ENCODE data around the gene FLVCR1.
"Not testable (repeated sequence)": the region's sequence is repeated elsewhere in the genome, so short reads cannot be mapped to it uniquely, and the experiment has no call there.

FLVCR1 gene

DNA sequence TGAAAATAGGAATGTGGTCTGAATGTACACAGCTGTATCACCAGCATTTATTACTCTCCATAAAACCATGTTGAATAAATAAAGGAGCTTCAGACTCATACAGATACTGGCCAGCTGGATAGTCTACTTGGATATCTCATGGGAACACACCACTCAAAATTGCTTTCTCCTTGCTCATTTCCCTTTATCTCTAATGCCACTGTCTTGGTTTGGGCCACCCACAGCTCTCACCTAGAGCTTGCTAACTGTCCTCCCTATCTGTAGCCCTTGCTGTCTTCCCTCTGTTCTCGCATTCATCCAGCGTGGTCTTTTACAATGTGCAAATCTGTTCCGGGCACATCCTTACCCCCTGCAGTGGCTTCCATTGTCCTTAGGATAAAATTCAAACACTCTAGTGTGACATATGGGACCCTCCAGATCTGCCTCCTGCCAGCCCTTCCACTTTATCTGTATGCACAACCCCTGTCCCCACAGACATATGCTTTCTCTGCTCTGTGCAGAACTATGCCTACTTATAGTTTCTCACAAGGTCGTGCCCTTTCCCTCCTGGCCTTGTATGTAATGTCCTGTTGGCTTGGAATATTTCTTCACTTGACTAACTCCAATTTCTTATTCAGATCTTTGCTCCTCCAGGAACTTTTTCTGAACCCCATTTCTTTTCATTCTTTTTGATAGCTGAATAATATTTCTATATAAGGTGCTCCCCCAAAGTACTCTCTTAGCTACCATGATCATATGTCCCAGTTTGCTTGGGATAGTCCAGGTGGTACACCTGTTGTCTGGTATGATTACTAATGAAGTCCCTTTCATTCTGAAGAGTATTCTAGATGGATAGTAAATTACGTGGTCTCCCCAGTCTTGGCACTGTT is 2.9 kb downstream of the FLVCR1 start:
- DNase-seq = peak; percentile 48

DNA sequence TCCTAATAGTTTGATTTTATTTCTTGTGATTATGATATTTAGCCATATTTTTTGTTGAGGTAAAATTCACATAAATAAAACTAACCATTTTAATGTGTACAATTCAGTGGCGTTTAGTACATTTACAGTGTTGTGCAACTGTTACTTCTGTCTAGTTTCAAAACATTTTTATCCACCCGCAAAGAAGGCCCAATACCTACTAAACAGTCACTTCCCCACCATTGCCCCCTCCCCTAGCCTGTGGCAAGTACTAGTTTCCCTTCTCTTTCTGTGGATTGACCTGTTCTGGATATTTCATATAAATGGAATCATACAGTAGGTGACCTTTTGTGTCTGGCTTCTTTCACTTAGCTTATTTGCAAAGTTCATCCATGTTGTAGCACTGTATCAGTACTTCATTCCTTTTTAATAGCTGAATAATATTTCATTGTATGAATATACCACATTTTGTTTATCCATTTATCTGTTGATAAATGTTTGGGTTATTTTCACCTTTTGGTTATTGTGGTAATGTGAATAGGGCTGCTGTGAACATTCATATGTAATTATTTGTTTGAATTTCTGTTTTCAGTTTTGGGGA is 4.1 kb downstream of the FLVCR1 start:
- no peak for DNase-seq

DNA sequence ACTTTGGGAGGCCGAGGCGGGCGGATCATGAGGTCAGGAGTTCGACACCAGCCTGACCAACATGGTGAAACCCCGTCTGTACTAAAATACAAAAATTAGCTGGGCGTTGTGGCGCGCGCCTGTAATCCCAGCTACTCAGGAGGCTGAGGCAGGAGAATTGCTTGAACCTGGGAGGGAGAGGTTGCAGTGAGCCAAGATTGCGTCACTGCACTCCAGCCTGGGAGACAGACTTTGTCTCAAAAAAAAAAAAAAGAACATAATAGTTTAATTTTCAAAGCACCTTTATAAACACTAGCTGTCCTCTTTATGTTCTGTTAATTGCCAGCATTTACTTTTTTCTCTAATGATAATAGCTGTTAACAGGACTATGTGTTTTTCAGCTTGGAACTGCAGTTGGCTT is 5.3 kb downstream of the FLVCR1 start:
- DNase-seq = not testable (repeated sequence)

DNA sequence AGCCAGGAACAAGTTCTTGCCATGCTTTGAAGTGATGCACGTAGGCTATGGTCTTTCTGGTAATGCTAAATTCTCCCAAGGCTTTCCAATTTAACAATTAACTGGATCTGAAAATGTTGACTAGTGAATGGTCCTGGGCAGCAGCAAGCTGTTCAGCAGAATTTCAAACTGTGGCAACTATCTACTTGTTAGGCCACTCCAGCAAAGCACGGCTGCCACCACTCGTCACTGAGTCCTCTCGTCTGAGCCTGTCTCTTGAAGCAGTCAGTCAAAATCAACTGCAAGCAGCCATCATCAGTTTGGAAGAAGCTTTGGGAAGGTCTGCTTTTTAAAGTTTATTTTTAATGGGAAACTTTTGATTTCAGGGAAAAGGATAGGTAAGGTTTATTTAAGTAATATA is 6.1 kb downstream of the FLVCR1 start:
- DNase-seq = no peak

DNA sequence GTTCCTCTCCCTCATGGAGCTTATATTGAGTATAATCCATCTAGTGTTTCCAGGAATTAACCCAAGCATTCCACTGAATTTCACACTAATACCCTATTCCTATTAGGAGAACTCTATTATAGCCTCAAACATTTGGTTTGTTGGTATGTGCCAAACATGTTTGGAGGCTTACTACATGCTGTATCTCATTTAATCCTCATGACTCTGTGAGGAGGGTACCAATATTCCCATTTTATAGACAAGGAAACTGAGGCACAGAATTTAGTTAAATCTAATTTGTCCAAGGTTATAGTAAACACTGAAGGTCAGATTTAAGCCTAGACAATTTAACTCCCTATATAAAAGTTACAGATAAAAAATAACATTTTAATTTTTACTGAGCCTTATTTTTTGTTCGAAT is 9.1 kb downstream of the FLVCR1 start:
- DNase-seq = no peak

DNA sequence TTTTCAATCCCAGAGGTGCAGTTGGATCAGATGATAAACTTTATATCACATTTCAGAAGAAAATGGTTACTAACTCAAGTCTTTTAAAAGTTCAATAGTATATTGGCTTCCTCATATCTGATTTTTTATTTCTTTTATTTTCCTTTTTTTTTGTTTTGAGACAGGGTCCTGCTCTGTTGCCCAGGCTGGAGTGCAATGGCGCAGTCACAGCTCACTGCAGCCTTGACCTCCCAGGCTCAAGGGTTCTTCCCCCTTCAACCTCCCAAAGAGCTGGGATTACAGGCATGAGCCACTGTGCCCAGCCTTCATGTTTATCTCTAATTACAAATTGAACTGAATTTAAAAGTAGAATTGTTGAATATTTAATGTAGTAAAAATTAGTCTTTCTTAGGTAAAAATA is 13.9 kb downstream of the FLVCR1 start:
- DNase-seq = no peak

DNA sequence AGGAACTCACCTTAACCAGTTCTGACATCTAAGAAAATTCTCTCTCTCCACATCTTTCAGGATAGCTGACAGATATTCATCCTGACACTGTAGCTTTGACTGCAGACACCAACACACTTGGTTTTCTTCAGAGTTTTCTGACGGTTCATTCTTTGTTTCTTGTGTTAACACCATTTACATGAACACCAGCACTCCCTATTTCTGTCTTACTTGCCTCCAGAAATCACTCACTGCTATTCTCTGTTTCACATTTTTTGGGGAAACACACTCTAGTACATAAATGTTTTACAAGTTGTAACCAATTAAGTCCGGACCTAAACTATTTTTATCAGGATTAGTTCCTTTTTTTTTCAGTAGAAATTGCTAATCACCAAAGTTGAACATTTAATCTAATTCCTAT is 15.4 kb downstream of the FLVCR1 start:
- no peak for DNase-seq

DNA sequence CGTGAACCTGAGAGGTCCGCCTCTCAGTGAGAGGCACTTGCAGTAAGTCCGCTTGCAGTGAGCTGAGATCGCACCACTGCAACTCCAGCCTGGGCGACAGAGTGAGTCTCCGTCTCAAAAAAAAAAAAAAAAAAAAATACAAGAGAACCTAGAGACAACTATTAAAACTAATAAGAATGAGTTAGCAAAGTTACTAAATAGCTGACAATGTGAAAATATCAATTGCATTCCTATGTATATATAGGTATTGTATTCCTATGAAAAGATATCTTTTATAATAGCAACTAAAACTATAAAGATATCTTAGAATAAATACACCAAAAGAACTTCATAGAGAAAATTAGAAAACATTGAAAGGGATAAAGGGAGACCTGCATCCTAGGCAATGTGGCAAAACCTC is 20.3 kb downstream of the FLVCR1 start:
- DNase-seq = no peak

DNA sequence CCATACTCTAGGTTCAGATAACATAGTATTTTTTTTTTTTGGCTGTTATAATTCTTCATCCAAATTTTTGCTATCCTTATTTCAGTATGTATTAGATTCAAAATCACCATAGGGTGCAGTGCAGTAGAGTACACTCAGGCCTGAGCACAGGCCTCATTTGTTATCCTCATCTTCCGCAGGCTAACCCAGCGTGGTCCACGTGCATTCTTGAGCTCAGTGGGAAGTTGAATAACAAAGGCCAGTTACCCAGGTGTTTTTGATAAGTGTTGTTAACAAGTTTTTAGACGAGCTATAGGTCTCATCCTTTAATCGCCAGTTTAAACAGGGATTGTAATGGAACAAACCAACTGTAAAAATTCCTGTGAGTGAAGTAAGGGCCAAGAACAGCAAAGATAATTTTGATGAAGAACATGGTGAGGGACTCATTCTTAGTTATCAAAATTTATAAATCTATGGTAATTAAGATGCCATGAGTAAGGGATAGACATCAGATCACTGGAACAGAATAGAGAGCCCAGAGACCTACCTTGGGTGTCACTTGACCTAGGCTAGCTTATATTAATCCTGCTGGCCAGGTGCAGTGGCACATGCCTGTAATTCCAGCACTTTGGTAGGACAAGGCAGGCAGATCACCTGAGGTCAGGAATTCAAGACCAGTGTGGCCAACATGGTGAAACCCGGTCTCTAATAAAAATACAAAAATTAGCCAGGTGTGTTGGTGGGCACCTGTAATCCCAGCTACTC is 22.0 kb downstream of the FLVCR1 start:
- no peak for DNase-seq

DNA sequence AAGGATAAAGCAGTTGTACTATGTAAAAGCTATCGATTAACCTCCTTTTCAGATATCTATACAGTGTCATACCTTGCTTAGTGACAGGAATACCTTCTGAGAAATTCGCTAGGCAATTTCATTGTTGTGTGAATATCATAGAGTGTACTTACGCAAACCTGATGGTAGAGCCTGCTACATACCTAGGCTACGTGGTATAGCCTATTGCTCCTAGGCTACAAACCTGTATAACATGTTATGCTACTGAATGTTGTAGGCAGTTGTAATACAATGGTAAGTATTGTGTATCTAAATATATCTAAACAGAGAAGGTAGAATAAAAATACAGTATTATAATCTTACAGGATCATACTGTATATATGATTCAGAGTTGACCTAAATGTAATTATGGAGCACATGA is 26.5 kb downstream of the FLVCR1 start:
- no peak for DNase-seq

DNA sequence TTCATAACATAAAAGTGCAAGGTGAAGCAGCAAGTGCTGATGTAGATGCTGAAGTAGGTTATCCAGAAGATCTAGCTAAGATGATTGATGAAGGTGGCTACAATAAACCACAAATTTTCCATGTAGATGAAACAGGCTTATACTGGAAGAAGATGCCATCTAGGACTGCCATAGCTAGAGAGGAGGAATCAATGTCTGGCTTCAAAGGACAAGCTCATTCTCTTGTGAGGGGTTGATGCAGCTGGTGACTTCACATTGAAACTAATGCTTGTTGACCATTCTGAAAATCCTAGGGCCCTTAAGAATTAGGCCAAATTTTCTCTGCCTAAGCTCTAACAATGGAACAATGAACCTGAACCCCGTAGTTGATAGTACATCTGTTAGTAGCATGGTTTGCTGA is 34.0 kb downstream of the FLVCR1 start:
- DNase-seq = no peak

DNA sequence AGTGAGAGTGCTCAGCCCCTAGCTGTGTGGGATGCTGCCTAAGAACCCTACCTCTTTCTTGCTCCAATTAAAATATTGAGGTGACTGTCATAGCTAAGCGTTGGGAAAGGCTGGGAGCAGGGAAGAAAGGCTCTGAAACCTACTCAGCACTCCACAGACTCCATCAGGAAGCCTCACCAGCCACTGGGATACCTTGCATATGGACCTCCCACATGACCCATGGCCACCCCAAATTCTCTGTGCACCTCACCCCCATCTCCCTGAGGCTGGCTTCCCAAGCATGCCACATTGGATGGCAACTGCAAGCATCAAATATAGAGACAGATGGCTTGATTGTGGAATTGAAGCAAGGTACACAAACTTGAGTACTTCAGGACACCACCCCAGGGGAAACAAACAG is 41.8 kb downstream of the FLVCR1 start:
- DNase-seq = no peak

DNA sequence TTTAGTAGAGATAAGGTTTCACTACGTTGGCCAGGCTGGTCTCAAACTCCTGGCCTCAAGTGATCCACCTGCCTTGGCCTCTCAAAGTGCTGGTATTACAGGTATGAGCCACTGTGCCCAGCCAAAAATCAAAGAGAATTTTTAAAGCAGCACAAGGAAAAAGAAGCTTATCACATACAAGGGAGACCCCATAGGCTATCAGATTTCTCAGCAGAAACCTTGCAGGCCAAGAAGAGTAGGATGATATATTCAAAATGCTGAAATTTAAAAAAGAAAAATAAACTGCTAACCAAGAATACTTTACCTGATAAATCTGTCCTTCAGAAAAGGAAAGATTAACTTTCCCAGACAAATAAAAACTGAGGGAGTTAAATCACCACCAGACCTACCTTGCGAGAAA is 43.2 kb downstream of the FLVCR1 start:
- no peak for DNase-seq

DNA sequence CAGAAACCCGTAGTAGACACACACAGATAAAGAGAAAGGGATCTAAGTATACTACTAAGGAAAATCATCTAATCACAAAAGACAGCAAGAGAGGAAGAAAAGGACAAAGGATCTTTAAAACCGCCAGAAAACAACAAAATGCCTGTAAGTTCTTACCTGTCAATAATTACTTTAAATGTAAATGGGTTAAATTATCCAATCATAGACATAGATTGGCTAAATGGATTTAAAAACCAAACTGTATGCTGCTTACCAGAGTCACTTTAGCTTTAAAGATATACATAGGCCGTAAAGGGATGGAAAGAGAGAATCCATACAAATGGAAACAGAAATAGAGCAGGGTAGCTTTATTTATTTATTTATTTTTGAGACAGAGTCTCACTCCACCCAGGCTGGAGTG is 44.0 kb downstream of the FLVCR1 start:
- no peak for DNase-seq

DNA sequence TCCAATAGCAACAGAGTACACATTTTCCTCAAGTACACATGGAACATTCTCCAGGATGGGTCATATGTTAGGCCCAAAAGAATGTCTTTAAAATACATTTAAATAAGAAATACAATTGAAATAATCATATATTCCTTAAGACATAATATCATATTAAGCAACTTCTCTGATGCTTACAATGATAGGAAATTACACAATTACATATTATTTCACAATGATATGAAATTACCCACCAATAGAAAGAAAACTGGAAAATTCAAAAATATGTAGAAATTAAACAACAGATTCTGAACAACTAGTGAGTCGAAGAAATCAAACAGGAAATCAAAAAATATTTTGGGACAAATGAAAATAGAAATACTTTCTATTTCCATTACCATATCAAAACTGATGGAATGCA is 45.6 kb downstream of the FLVCR1 start:
- DNase-seq = no peak

DNA sequence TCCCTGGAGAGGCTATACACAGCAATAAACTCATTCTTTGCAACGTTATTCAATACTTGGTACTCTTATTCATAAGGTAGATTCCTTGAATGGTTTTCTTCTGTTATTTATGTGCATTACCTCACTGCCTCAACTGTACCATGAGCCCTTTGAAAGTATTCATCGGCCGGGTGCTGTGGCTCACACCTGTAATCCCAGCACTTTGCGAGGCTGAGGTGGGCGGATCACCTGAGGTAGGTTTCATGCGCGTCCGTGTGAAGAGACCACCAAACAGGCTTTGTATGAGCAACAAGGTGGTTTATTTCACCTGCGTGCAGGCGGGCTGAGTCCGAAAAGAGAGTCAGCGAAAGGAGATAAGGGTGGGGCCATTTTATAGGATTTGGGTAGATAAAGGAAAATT is 50.0 kb downstream of the FLVCR1 start:
- not testable (repeated sequence) for DNase-seq

DNA sequence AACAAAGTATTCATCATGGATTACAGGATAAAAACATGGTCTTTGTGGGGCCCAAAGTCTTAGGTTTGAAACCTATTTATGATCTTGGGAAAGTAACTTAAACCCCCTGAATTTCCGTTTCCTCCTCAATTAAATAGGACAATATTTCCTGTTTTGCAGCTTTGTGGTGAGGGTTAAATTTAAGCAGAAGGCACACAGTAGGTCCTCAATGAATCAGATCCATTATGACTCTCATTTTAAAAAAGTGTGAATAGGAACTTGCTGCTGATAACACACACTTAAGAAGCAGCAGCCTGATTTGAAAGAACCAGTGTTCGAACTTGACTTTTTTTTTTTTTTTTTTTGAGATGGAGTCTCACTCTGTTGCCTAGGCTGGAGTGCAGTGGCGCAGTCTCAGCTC is 50.9 kb downstream of the FLVCR1 start:
- DNase-seq = no peak

DNA sequence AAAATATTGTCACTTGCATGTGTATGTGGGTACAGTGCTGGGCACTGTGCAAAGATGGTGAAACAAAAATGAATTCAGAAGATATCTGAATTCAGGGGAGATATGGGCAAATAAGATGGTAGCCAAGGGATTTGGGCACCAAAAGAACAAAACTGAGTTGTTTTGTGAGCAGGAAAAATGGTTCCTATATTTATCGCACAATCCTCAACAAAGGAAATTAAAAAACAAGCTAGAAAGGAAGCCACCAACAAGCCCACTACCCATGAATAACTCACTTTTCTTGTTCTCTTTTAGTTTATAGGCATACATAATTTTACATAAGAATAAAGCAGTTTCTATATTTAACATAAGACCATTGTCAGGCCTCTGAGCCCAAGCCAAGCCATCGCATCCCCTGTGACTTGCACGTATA is 51.6 kb downstream of the FLVCR1 start:
- DNase-seq = no peak

DNA sequence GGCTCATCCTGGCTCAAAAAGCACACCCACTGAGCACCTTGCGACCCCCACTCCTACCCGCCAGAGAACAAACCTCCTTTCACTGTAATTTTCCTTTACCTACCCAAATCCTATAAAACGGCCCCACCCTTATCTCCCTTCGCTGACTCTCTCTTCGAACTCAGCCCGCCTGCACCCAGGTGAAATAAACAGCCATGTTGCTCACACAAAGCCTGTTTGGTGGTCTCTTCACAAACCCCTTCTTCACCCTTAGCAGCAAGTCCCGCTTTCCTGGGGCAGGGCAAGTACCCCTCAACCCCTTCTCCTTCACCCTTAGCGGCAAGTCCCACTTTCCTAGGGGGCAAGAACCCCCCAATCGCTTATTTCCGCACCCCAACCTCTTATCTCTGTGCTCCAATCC is 52.1 kb downstream of the FLVCR1 start:
- DNase-seq = not testable (repeated sequence)

DNA sequence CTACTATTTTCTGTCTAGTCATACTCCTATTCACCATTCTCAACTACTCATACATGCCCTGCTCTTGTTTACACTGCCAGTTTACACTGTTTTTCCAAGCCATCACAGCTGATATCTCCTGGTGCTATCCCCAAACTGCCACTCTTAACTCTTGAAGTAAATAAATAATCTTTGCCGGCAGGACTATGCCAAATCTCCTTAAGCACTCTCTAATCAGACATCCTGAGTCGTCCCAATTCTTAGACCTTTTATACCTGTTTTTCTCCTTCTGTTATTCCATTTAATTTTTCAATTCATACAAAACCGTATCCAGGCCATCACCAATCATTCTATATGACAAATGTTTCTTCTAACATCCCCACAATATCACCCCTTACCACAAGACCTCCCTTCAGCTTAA is 55.6 kb downstream of the FLVCR1 start:
- DNase-seq = peak; percentile 23

DNA sequence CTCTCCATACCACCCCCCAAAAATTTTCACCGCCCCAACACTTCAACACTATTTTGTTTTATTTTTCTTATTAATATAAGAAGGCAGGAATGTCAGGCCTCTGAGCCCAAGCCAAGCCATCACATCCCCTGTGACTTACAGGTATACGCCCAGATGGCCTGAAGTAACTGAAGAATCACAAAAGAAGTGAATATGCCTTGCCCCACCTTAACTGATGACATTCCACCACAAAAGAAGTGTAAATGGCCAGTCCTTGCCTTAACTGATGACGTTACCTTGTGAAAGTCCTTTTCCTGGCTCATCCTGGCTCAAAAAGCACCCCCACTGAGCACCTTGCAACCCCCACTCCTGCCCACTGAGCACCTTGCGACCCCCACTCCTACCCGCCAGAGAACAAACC is 56.0 kb downstream of the FLVCR1 start:
- not testable (repeated sequence) for DNase-seq

DNA sequence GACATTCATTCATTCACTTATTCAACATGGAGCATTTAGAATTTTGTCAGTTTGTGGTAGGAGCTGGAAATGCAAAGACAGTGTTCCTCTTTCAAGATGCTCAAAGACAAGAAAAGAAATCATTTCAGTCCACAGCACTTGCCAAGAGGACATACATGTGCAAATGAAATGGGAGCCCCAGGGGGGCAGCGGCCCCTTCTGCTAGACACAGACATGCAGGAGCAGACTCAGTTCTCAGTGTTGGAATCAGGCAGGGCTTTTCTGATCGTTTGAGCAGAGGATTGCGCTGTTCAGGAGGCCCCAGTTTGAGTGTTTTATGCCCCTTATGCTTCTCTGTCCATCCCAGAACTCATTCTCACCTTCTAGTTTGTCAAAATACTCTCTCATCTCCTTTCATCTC is 56.7 kb downstream of the FLVCR1 start:
- DNase-seq = no peak

DNA sequence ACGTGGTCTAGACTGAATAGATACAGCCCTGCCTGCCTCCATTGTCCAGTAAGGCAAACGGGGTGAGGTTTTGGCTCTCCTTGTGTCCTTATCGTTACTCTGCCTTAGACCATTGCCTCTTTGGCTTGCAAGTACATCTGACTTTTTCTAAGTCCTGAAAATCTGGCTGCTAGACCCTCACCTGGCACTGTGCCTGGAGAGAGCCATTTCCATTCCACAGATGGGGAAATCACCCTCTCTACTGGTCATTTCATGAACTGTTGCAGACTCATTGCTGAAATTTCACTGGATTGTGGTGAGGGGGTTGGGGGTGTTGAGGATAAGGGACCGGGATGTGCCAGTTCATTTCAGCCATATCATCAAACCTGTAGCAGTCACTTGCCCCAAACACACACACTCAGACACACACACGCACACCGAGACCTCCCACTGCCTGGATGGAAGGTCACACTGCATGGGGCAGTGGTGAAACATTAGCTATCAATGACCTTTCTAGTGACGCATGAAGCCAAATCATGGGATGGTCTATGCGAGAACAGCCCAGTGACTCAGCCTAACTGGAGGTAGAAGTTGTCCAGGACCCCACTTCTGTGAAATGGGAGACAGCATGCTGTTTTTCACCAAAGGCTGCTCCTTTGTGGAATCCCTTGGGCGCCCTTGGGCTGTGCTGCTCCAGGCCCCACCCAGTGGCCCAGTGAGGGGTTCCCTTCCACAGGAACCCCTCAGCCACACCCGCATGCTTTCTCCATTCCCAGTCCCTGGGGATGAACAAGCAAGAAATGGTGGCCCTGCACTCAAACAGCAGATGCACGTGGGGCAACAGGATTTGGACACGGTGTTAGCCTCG is 57.4 kb downstream of the FLVCR1 start:
- DNase-seq = peak; percentile 84

Measured in NCI-H82 (cell line).